Upper lobe of left lung (tissue), 4 donors: ENCODE data around the gene RUNDC1.
"Not testable (repeated sequence)": the region's sequence is repeated elsewhere in the genome, so short reads cannot be mapped to it uniquely, and the experiment has no call there.

Experiments
- POLR2A ChIP-seq, 4 donors: fragments of 450-650 bp; IDR thresholded peaks; one replicate each; pipeline ENCODE4 v1.5.1; 2016 to 2017; ENCODE audit warnings: antibody characterized with exemption in 4 of 4, mild to moderate bottlenecking in 2 of 4
- POLR2AphosphoS5 ChIP-seq, 2 donors: sonication (generic); formaldehyde crosslinking; IDR thresholded peaks; one replicate each; pipeline ENCODE4 v1.5.1; 2017; ENCODE audit warnings: antibody characterized with exemption in 2 of 2
- TF ChIP-seq, protein P1 (sequence below), 6 experiments: fragments of 450-650 bp in 4 of 6; fragments of 200-600 bp in 2 of 6; sonication (generic) in 2 of 6; IDR thresholded peaks; one replicate each; pipeline ENCODE4 v1.5.1; 2016 to 2019; ENCODE audit warnings: antibody characterized with exemption in 6 of 6

- TF ChIP-seq, protein P1, sequence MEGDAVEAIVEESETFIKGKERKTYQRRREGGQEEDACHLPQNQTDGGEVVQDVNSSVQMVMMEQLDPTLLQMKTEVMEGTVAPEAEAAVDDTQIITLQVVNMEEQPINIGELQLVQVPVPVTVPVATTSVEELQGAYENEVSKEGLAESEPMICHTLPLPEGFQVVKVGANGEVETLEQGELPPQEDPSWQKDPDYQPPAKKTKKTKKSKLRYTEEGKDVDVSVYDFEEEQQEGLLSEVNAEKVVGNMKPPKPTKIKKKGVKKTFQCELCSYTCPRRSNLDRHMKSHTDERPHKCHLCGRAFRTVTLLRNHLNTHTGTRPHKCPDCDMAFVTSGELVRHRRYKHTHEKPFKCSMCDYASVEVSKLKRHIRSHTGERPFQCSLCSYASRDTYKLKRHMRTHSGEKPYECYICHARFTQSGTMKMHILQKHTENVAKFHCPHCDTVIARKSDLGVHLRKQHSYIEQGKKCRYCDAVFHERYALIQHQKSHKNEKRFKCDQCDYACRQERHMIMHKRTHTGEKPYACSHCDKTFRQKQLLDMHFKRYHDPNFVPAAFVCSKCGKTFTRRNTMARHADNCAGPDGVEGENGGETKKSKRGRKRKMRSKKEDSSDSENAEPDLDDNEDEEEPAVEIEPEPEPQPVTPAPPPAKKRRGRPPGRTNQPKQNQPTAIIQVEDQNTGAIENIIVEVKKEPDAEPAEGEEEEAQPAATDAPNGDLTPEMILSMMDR (IDR thresholded peaks at IDR 0.05), result not testable (repeated sequence)
- not testable (repeated sequence) for TF ChIP-seq POLR2AphosphoS5, POLR2A (IDR thresholded peaks at IDR 0.05)
Observed at GRCh38 chr17:42975701-42976100, 4.7 kb upstream of the RUNDC1 start.
